HepG2 (cell line): ENCODE measurements around the gene NVL. TPM values are rescaled to one million over a fixed set of nuclear protein-coding genes. Genes with fewer than 3 reads are reported as not detected.
"Not testable (repeated sequence)": the region's sequence is repeated elsewhere in the genome, so short reads cannot be mapped to it uniquely, and the experiment has no call there.

Source experiments
- ATAC-seq: fragments of 200-7000 bp; cut with Tn5 transposase; 3 replicates; pipeline ENCODE4 v1.9.1; 2020; ENCODE audit warnings: mild to moderate bottlenecking, moderate library complexity
- BruUV-seq: library from RNA; stranded (reverse); fragments of 400-500 nt; replicated peaks from 2 replicates; lab custom pipeline; 2021; lab: Mats Ljungman, UMichigan
- CTCF ChIA-PET: fragments of 300-600 bp; formaldehyde crosslinking; extraction: SDS; loops from one replicate; lab custom pipeline; 2021; ENCODE audit warnings: low total read pairs, inconsistent platforms, low intra/inter-chr PET ratio; lab: Yijun Ruan, JAX
- POLR2A ChIA-PET: fragments of 350-600 bp; sonication (Branson Sonifier 250); formaldehyde crosslinking; loops from one replicate; lab custom pipeline; 2020; ENCODE audit warnings: antibody characterized with exemption, inconsistent platforms; lab: Yijun Ruan, JAX
- DNase-seq: peaks from one replicate; pipeline ENCODE4 v3.0.0-alpha.2; 2015; ENCODE audit warnings: low spot score
- FAIRE-seq: peaks from 3 replicates; lab custom pipeline; 2011; peaks lifted over from hg19 to GRCh38; lab: Jason Lieb, UNC
- H2AFZ ChIP-seq: one replicate; pipeline ENCODE4 v1.6.1; 2011; ENCODE audit warnings: low read length, inconsistent platforms
- H3K27ac ChIP-seq: fragments of 300-600 bp; 3 replicates; pipeline ENCODE4 v1.8.0; 2011; ENCODE audit warnings: mixed run types, mild to moderate bottlenecking, mixed read lengths, low read length, inconsistent platforms; ENCODE audit not compliant: insufficient read depth; ENCODE audit errors: extremely low read length
- H3K27me3 ChIP-seq, 2 experiments: fragments of 200-600 bp in 1 of 2; 2 replicates in 1 of 2; 3 replicates in 1 of 2; pipeline versions ENCODE4 v1.6.0 to v1.8.0; 2011; ENCODE audit warnings: low read length in 2 of 2, mild to moderate bottlenecking in 2 of 2, moderate library complexity in 2 of 2, inconsistent platforms in 1 of 2; ENCODE audit not compliant: insufficient read depth in 2 of 2, control insufficient read depth in 1 of 2
- H3K36me3 ChIP-seq, 2 experiments: fragments of 200-600 bp in 1 of 2; replicated peaks in 1 of 2; 2 replicates in 1 of 2; 3 replicates in 1 of 2; pipeline versions ENCODE4 v1.5.1 to v1.8.0; 2011; ENCODE audit warnings: low read length in 2 of 2, inconsistent platforms in 1 of 2; ENCODE audit not compliant: insufficient read depth in 2 of 2, control insufficient read depth in 1 of 2
- H3K4me1 ChIP-seq: 2 replicates; pipeline ENCODE4 v1.5.1; 2012; ENCODE audit warnings: low read length, inconsistent platforms; ENCODE audit not compliant: insufficient read depth
- H3K4me2 ChIP-seq: 2 replicates; pipeline ENCODE4 v1.6.0; 2011; ENCODE audit warnings: low read depth, low read length, inconsistent platforms
- H3K4me3 ChIP-seq, 3 experiments: fragments of 200-600 bp in 1 of 3; sonication (generic), shearing (Covaris generic) in 1 of 3; replicated peaks in 1 of 3; 2 replicates each; pipeline ENCODE4 v1.5.1; 2011 to 2016; ENCODE audit warnings: low read length in 3 of 3, inconsistent platforms in 2 of 3, low read depth in 2 of 3, mild to moderate bottlenecking in 2 of 3, control low read depth in 1 of 3, mixed read lengths in 1 of 3; ENCODE audit not compliant: insufficient read depth in 1 of 3
- H3K79me2 ChIP-seq: one replicate; pipeline ENCODE4 v1.6.1; 2011; ENCODE audit warnings: low read length, inconsistent platforms; ENCODE audit not compliant: insufficient read depth
- H3K9ac ChIP-seq: 2 replicates; pipeline ENCODE4 v1.6.0; 2011; ENCODE audit warnings: mild to moderate bottlenecking, low read depth, low read length, inconsistent platforms; ENCODE audit not compliant: insufficient read depth
- H3K9me3 ChIP-seq: 2 replicates; pipeline ENCODE4 v1.5.1; 2012; ENCODE audit warnings: mild to moderate bottlenecking, low read length
- H4K20me1 ChIP-seq: 2 replicates; pipeline ENCODE4 v1.6.0; 2011; ENCODE audit warnings: inconsistent platforms, mild to moderate bottlenecking, low read length, moderate library complexity; ENCODE audit not compliant: insufficient read depth
- BHLHE40 ChIP-seq: IDR thresholded peaks from 2 replicates; pipeline ENCODE4 v1.6.1; 2011; ENCODE audit warnings: low read length, improper control_type of control experiment
- NAIF1 ChIP-seq: sonication (generic); formaldehyde crosslinking; IDR thresholded peaks from 2 replicates; pipeline ENCODE4 v1.5.0; 2020; ENCODE audit warnings: mild to moderate bottlenecking, missing genetic modification reagents, borderline replicate concordance
- SOX13 ChIP-seq, 3 experiments: fragments of 450-650 bp in 1 of 3; sonication (generic) in 1 of 3; formaldehyde crosslinking in 1 of 3; IDR thresholded peaks in 2 of 3; conservative IDR thresholded peaks in 1 of 3; 2 replicates each; pipeline versions ENCODE4 v1.5.0 to v1.6.1; 2016 to 2020; ENCODE audit warnings: antibody characterized with exemption in 1 of 3, mild to moderate bottlenecking in 1 of 3, missing compliant biosample characterization in 1 of 3, missing genetic modification reagents in 1 of 3, moderate library complexity in 1 of 3
- ZNF766 ChIP-seq: sonication (generic); formaldehyde crosslinking; IDR thresholded peaks from 2 replicates; pipeline ENCODE4 v1.5.0; 2020; ENCODE audit warnings: missing genetic modification reagents, borderline replicate concordance
- WGBS: methylation state at CpG from one replicate; pipeline ENCODE4 v1.1.6; 2017; ENCODE audit warnings: low lambda C conversion rate; 5-methylcytosine and 5-hydroxymethylcytosine counted together
- in situ Hi-C: cut with HindIII; loops from 2 replicates; pipeline ENCODE4 v1.10.0; 2017; ENCODE audit warnings: low pct_unique_long_range_greater_than_20kb; ENCODE audit not compliant: extremely low pct_ligation_motif_present
- intact Hi-C: fragments of 100-400 bp; cut with micrococcal nuclease; formaldehyde crosslinking; loops from one replicate; pipeline ENCODE4 v1.10.0; 2022; ENCODE audit not compliant: unreplicated experiment
- polyA plus RNA-seq, 8 experiments: library from polyadenylated mRNA; depleted of rRNA in 3 of 8; stranded (reverse) in 7 of 8; unstranded in 1 of 8; fragments of >200 nt; fragmentation: Illumina TruSeq in 4 of 8; extraction: Trizol in 4 of 8; gene quantifications; 2 replicates each; pipeline versions ENCODE4 v1.2.1 to v1.2.3, GENCODE V29; 2011 to 2016; ENCODE audit warnings: low read depth in 4 of 8, missing spikeins in 1 of 8, mixed read lengths in 1 of 8; ENCODE audit not compliant: insufficient read depth in 1 of 8
- total RNA-seq, 5 experiments: library from RNA; depleted of rRNA; stranded (reverse); fragments of >200 nt; fragmentation: Illumina TruSeq; extraction: Trizol; gene quantifications; 2 replicates each; pipeline ENCODE4 v1.2.3, GENCODE V29; 2016; ENCODE audit warnings: low read depth in 1 of 5
- TF ChIP-seq, protein P1 (sequence below): sonication (generic); formaldehyde crosslinking; IDR thresholded peaks from 2 replicates; pipeline ENCODE4 v1.4.0; 2020; ENCODE audit warnings: low read depth, missing genetic modification reagents

Gene NVL
- total and polyA plus RNA-seq, 2 of the 13 experiments (the other 11 are each of a cell fraction or from before 2014, with no cell fraction given): 8.3 to 21.0 TPM

DNA sequence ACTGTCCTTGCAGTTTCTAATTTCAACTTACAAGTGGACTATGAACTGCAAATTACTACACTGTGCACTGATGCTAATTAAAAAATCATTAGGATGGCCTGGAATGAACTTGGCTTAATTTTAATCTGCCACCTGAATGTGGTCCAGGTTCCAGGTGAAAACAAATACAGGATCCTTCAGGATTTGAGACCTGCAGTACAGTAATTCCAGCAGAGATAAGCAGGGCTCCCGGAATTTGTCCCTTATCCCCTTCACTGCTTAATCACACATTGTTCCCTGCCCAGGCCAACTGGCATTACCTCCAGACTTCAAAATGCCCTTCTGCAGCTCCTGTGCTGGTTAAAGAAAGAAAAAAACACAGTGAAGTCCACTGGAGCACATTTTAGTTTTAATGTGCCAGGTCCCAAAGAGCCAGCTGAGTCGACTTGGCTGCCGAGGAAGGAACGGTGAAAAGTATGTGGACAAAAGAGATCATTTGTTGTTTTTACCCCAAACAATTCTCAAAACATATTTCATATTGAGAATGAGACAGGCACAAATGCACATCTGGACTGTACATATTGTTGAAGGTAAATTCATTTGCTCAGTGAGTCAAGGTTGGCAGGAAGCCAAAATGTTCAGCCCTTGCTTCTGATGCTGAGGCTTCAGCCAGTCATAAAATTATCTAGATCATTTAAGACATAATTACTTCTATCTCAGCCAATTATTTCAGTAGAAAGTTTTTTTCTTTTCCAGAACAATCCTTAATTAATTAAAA lies 118.6 kb downstream of the NVL start:
- ATAC-seq (no peak), DNase-seq (peak; percentile 57), FAIRE-seq (peak; percentile 39)
- Histone ChIP-seq H2AFZ (no peak overlapping the region), H3K9me3 (no peaks in the 10 kb centered on the region), H3K4me3 (no peak overlapping the region), H3K36me3 (no peaks in the 10 kb centered on the region), H3K4me2 (peak overlapping the region; percentile 35; the same call in 1 of the 2 replicates), H3K4me1 (peaks cover 49% of the 10 kb centered on the region), H3K27me3 (0 out of 5 replicates have a peak, but pooled peaks cover 0 to 3% of the 10 kb centered on the region in 2 experiments), H4K20me1 (no peaks in the 10 kb centered on the region), H3K79me2 (no peaks in the 10 kb centered on the region), H3K9ac (no peak overlapping the region), H3K27ac (no peak overlapping the region)
- intact Hi-C loops: no loop called here
- WGBS: 3% methylated on average over 4 of the region's 4 CpGs
- in situ Hi-C loops: no loop called here
- ChIA-PET POLR2A (no interaction called here), CTCF (no interaction called here)
- TF ChIP-seq NAIF1 (CRISPR knock-in tag): no peak
- BruUV-seq: no TSS peak

DNA sequence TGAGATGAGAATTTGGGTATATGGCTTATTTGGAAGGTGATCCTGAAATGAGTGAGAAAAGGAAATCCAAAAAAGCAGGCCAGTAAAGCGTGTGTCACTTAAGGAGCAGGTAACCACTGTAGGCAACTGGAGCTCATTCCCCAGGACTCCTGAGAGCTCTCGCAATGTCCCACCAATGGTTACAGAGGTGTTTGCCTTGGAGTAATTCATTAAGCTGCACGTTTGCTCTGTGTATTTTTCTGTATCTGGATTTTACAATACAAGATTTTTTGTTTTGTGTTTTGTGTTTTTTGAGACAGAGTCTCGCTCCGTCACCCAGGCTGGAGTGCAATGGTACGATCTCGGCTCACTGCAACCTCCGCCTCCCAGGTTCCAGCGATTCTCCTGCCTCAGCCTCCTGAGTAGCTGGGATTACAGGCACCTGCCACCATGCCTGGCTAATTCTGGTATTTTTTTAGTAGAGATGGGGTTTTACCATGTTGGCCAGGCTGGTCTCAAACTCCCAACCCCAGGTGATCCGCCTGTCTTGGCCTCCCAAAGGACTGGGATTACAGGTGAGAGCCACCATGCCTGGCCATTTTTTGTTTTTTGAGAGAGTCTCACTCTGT lies 123.9 kb downstream of the NVL start:
- Histone ChIP-seq H3K4me1 (peaks cover 66% of the 10 kb centered on the region), H3K27ac (peak overlapping the region; percentile 55), H3K4me3 (peak overlapping the region; percentile 29 to 54 (median 32); a peak in 5 of 6 replicates), H3K4me2 (peak overlapping the region; percentile 92)
- DNase-seq (peak; percentile 54), FAIRE-seq (peak; percentile 74), ATAC-seq (peak; percentile 81)
- POLR2A ChIA-PET: interaction anchor here (0.9 to 2.6 kb wide), 3 partner anchors 19 to 124 kb away, joined by 3 to 17 read pairs (median 5); partner anchors contain the start of genes DEGS1 and NVL
- H3K9me3 ChIP-seq; BruUV-seq; H2AFZ ChIP-seq; CTCF ChIA-PET; H3K9ac ChIP-seq; H3K27me3 ChIP-seq; intact Hi-C loops; H3K79me2 ChIP-seq; H3K36me3 ChIP-seq; in situ Hi-C loops; H4K20me1 ChIP-seq; TF ChIP-seq SOX13 (IDR thresholded peaks at IDR 0.05): not testable (repeated sequence)
- 3% methylated on average over 10 of the region's 10 CpGs for WGBS
- TF ChIP-seq BHLHE40 (peak; percentile 70; the same call in 1 of the 2 replicates), SOX13 (CRISPR knock-in tag; conservative IDR thresholded peaks at IDR 0.05 in 1 of 2, IDR thresholded peaks at IDR 0.05 in 1 of 2) (peak in 1 of 2 experiments; percentile 45; a peak in 1 of 4 replicates), ZNF766 (CRISPR knock-in tag) (0 out of 2 replicates have a peak, but pooled peaks have one; percentile 25)
- TF ChIP-seq, protein P1, sequence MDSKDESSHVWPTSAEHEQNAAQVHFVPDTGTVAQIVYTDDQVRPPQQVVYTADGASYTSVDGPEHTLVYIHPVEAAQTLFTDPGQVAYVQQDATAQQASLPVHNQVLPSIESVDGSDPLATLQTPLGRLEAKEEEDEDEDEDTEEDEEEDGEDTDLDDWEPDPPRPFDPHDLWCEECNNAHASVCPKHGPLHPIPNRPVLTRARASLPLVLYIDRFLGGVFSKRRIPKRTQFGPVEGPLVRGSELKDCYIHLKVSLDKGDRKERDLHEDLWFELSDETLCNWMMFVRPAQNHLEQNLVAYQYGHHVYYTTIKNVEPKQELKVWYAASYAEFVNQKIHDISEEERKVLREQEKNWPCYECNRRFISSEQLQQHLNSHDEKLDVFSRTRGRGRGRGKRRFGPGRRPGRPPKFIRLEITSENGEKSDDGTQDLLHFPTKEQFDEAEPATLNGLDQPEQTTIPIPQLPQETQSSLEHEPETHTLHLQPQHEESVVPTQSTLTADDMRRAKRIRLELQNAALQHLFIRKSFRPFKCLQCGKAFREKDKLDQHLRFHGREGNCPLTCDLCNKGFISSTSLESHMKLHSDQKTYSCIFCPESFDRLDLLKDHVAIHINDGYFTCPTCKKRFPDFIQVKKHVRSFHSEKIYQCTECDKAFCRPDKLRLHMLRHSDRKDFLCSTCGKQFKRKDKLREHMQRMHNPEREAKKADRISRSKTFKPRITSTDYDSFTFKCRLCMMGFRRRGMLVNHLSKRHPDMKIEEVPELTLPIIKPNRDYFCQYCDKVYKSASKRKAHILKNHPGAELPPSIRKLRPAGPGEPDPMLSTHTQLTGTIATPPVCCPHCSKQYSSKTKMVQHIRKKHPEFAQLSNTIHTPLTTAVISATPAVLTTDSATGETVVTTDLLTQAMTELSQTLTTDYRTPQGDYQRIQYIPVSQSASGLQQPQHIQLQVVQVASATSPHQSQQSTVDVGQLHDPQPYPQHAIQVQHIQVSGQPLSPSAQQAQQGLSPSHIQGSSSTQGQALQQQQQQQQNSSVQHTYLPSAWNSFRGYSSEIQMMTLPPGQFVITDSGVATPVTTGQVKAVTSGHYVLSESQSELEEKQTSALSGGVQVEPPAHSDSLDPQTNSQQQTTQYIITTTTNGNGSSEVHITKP (CRISPR knock-in tag): 0 out of 2 replicates have a peak, but pooled peaks have one; percentile 23
